Gastroesophageal sphincter (tissue), 4 donors: ENCODE measurements around the gene RIMS4. TPM values are rescaled to one million over a fixed set of nuclear protein-coding genes. Genes with fewer than 3 reads are reported as not detected.

Source experiments
- ATAC-seq: fragments of 150-250 bp; one replicate; pipeline ENCODE4 v1.9.1; 2016; ENCODE audit warnings: mild to moderate bottlenecking, moderate library complexity
- H3K27ac ChIP-seq, 4 donors: fragments of 200-600 bp; sonication (generic) in 3 of 4; 1 replicate in 3 of 4; 2 replicates in 1 of 4; pipeline ENCODE4 v1.5.1; 2016 to 2019
- H3K27me3 ChIP-seq: fragments of 200-600 bp; sonication (generic); one replicate; pipeline ENCODE4 v1.5.1; 2019
- H3K36me3 ChIP-seq, 2 donors: fragments of 200-600 bp; sonication (generic); one replicate each; pipeline ENCODE4 v1.5.1; 2019; ENCODE audit warnings: control low read depth in 1 of 2
- H3K4me1 ChIP-seq, 3 donors: fragments of 200-600 bp; sonication (generic); 1 replicate in 2 of 3; 2 replicates in 1 of 3; pipeline ENCODE4 v1.5.1; 2016 to 2019; ENCODE audit warnings: control low read depth in 2 of 3
- H3K4me3 ChIP-seq, 2 donors: fragments of 200-600 bp; sonication (generic); one replicate each; pipeline ENCODE4 v1.5.1; 2019; ENCODE audit warnings: mild to moderate bottlenecking in 1 of 2, moderate library complexity in 1 of 2
- H3K9me3 ChIP-seq, 3 donors: fragments of 200-600 bp; sonication (generic); one replicate each; pipeline ENCODE4 v1.5.1; 2017 to 2019; ENCODE audit warnings: control low read depth in 2 of 3
- EP300 ChIP-seq: sonication (generic); formaldehyde crosslinking; IDR thresholded peaks from one replicate; pipeline ENCODE4 v1.6.1; 2017; ENCODE audit warnings: antibody characterized with exemption, mild to moderate bottlenecking
- POLR2A ChIP-seq, 2 donors: fragments of 450-650 bp; IDR thresholded peaks; one replicate each; pipeline ENCODE4 v1.6.1; 2017; ENCODE audit warnings: antibody characterized with exemption in 2 of 2, mild to moderate bottlenecking in 2 of 2, moderate library complexity in 1 of 2
- POLR2AphosphoS5 ChIP-seq: sonication (generic); formaldehyde crosslinking; IDR thresholded peaks from one replicate; pipeline ENCODE4 v1.6.1; 2017; ENCODE audit warnings: antibody characterized with exemption
- WGBS, 2 donors: methylation state at CpG; one replicate each; pipeline ENCODE4 v1.1.5; 2018; ENCODE audit warnings: low coverage in 1 of 2; 5-methylcytosine and 5-hydroxymethylcytosine counted together
- total RNA-seq, 4 donors: library from RNA; depleted of rRNA; stranded (reverse); fragments of >200 nt; gene quantifications; one replicate each; pipeline ENCODE4 v1.1.0, GENCODE V29; 2016
- TF ChIP-seq, protein P1 (sequence below), 4 experiments: fragments of 200-600 bp in 2 of 4; fragments of 450-650 bp in 2 of 4; sonication (generic) in 1 of 4; IDR thresholded peaks; one replicate each; pipeline ENCODE4 v1.5.1; 2017 to 2019; ENCODE audit warnings: antibody characterized with exemption in 4 of 4, mild to moderate bottlenecking in 2 of 4, moderate library complexity in 2 of 4

RIMS4 gene
- total RNA-seq, 4 donors from 2014 or later: 1.2 to 4.6 (median 2.4) TPM

DNA sequence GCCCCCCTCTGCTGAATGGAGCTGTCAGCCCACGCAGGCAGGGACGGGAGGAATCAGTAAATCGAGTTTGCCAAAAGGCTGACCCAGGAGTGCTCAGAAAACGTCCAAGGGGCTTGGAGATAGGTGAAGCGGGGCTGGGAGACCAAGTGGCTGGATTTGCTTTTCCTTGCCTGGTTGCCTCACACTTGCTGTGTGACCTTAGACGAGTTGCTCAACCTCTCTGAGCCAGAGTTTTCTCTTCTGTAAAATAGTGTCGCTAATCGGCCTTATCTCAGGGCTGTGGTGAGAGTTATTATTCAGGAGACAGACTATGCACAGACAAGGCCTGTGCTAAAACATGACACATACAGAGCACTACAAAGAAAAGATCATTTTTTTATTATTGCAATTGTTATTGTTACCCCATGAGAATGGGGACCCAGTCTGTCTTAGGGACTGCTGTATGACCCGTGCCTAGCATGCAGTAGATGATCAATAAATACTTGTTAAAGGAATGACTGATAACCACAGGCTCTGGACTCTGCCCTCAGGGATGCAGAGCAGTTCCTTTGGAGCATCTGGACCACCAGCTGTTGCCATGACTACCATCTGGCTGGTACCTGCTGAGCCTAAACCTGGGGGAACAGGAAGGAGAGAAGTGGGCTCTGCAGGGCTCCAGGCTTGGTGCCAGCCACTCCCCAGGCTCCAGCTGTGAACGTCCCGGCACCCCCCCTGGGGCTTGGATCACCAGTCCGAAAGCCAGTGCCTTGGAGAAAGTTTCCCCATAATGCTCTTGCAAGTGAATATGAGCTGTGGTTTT, 63.8 kb downstream of the RIMS4 start:
- Histone ChIP-seq H3K4me3 (peak overlapping the region; percentile 44 to 69), H3K36me3 (peaks cover 0 to 5% of the 10 kb centered on the region in 2 donors), H3K9me3 (no peaks in the 10 kb centered on the region), H3K27ac (peak overlapping the region in 3 of 4 donors; percentile 52 to 79 (median 72)), H3K27me3 (peaks cover 27% of the 10 kb centered on the region), H3K4me1 (peaks cover 0 to 68% (median 15%) of the 10 kb centered on the region in 3 donors)
- TF ChIP-seq, protein P1, sequence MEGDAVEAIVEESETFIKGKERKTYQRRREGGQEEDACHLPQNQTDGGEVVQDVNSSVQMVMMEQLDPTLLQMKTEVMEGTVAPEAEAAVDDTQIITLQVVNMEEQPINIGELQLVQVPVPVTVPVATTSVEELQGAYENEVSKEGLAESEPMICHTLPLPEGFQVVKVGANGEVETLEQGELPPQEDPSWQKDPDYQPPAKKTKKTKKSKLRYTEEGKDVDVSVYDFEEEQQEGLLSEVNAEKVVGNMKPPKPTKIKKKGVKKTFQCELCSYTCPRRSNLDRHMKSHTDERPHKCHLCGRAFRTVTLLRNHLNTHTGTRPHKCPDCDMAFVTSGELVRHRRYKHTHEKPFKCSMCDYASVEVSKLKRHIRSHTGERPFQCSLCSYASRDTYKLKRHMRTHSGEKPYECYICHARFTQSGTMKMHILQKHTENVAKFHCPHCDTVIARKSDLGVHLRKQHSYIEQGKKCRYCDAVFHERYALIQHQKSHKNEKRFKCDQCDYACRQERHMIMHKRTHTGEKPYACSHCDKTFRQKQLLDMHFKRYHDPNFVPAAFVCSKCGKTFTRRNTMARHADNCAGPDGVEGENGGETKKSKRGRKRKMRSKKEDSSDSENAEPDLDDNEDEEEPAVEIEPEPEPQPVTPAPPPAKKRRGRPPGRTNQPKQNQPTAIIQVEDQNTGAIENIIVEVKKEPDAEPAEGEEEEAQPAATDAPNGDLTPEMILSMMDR (IDR thresholded peaks at IDR 0.05): no peak
- ATAC-seq: no peak
- 24 to 36% methylated on average over 6 to 9 of the region's 12 CpGs for WGBS, 2 donors

DNA sequence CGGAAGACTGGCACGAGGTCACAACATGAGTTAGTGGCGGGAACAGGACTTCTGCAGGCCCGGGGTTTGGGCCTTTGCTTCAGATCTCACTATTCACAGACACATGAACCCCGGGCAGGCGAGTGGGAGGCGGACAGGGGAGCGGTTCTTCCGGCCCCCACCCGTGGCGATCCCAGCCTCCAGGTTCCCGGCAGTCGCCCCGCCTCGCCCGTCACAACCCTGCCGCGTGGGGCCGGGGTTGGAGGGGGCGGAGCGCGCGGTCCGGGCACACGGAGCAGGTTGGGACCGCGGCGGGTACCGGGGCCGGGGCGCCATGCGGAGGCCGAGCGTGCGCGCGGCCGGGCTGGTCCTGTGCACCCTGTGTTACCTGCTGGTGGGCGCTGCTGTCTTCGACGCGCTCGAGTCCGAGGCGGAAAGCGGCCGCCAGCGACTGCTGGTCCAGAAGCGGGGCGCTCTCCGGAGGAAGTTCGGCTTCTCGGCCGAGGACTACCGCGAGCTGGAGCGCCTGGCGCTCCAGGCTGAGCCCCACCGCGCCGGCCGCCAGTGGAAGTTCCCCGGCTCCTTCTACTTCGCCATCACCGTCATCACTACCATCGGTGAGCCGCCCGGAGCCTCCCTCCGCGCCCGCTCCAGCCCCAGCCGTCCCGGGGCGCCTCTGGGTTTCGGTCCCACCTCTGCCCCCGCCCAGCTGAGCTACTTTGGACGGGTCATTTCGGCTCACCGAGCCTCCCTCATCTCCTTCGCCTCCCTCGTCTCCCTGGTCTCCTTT, 64.6 kb downstream of the RIMS4 start, which contains the start of gene KCNK15:
Gene KCNK15 (plus strand): TSS at position 268 of the 769 bp plus-strand sequence. CDS start 46 bp downstream, at position 314.
- WGBS, 2 donors: 0 to 1% methylated on average over 1 to 11 of the region's 81 CpGs
- H3K4me3 ChIP-seq: peak within 1 kb of the TSS; percentile 44 to 69
- TF ChIP-seq EP300 (no peak), POLR2AphosphoS5 (peak; percentile 51), POLR2A (IDR thresholded peaks at IDR 0.05) (peak in 1 of 2 donors; percentile 40)
- TF ChIP-seq, protein P1 (IDR thresholded peaks at IDR 0.05): peak in 2 of 4 experiments; percentile 15 to 23
- peaks cover 20% of the 10 kb centered on the region for H3K27me3 ChIP-seq
- H3K27ac ChIP-seq: peak within 1 kb of the TSS; percentile 1 to 79 (median 63)
- H3K4me1 ChIP-seq: peaks cover 0 to 70% (median 15%) of the 10 kb centered on the region in 3 donors
- peaks cover 0 to 5% of the 10 kb centered on the region in 2 donors for H3K36me3 ChIP-seq
- peak; percentile 76 for ATAC-seq
- H3K9me3 ChIP-seq: no peaks in the 10 kb centered on the region

DNA sequence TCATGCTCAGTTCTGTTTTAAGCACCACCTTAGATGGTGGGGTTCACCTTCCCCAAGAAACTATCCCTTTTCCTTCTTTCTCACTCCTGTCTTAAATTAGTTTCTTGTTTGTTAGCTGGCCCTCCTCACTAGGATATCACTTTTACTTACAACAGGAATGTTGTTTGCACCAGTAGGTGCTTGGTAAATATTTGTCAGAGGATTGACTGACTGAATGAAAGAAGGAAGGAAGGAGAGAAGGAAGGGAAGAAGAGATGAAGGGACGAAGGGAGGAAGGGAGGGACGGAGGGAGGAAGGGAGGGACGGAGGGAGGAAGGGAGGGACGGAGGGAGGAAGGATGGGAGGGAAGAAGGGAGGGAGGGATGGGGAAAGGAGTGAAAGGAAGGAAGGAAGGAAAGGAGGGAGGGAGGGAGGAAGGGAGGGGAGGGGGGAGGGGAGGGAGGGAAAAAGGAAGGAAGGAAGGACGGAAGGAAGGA, 65.2 kb downstream of the RIMS4 start:
- no peaks in the 10 kb centered on the region for H3K9me3 ChIP-seq
- peaks cover 0 to 64% (median 15%) of the 10 kb centered on the region in 3 donors for H3K4me1 ChIP-seq
- peak overlapping the region; percentile 44 to 69 for H3K4me3 ChIP-seq
- peak overlapping the region in 3 of 4 donors; percentile 54 to 79 (median 72) for H3K27ac ChIP-seq
- 33% methylated on average over 2 of the region's 5 CpGs; no CpG with 5 or more reads in 1 of the 2 donors for WGBS, 2 donors
- TF ChIP-seq POLR2AphosphoS5 (no peak), EP300 (no peak)
- peaks cover 0 to 4% of the 10 kb centered on the region in 2 donors for H3K36me3 ChIP-seq
- no peak for ATAC-seq
- peaks cover 13% of the 10 kb centered on the region for H3K27me3 ChIP-seq

DNA sequence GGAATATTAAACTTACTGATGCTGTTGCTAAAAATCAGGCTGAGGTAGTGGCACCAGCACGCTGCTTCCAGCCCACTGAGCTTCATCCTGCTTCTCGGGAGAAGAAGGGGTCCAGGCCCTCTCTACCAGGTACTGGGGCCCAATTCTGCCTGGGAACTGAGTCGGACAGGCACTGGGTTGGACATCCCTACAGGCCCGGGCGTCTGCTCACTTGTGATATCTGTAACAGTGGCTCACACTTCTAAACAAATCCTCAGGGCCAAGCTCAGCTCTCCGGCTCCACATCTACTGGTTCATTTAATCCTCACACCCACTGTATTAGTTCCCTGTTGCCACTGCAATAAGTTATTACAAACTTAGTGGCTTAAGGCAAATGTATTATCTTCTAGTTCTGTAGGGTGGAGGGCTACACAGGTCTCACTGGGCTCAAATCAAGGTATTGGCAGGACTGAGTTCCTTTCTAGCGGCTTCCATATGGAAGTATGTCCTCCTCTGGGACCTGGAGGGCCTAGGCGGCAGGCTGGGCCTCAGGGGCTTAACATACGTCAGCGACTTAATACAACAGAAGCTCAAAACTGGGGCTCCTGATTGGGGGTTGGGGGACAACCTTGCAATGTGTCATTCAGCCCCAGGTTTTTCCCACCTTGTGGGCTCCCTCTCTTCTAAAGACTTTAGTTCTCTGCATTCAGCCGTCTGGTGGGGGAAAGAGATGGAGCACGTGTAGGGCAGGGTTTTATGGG, 66.3 kb downstream of the RIMS4 start:
- WGBS, 2 donors: 89 to 94% methylated on average over 3 to 4 of the region's 12 CpGs
- no peaks in the 10 kb centered on the region for H3K36me3 ChIP-seq
- peaks cover 0 to 69% (median 15%) of the 10 kb centered on the region in 3 donors for H3K4me1 ChIP-seq
- H3K4me3 ChIP-seq: no peak overlapping the region
- H3K27ac ChIP-seq: peak overlapping the region in 2 of 4 donors; percentile 72 to 79
- no peaks in the 10 kb centered on the region for H3K9me3 ChIP-seq
- TF ChIP-seq POLR2AphosphoS5 (no peak), POLR2A (IDR thresholded peaks at IDR 0.05) (no peak), EP300 (no peak)
- TF ChIP-seq, protein P1 (IDR thresholded peaks at IDR 0.05): no peak
- no peak for ATAC-seq
- peaks cover 4% of the 10 kb centered on the region for H3K27me3 ChIP-seq
